Airway epithelial cell (primary cell): ENCODE results near the gene SERPINB13. TPM values are rescaled to one million over a fixed set of nuclear protein-coding genes. Genes with fewer than 3 reads are reported as not detected.

Experiments
- total RNA-seq: library from RNA; depleted of rRNA; stranded (reverse); fragments of >200 nt; gene quantifications from 2 replicates; pipeline ENCODE4 v1.2.3, GENCODE V29; 2015

The SERPINB13 gene
- 44.9 and 63.0 TPM in 2 replicates for total RNA-seq

GRCh38 chr18:63586966-63587365 lies at the start of gene SERPINB13:
Gene SERPINB13, plus strand, starts transcription at chr18:63587343. Its CDS starts 1,325 bp downstream, at chr18:63588668.

GRCh38 chr18:63542069-63542468 lies 45.1 kb upstream of the SERPINB13 start, which contains the start of gene SERPINB12:
Gene SERPINB12, plus strand, starts transcription at chr18:63542369. Its CDS starts 13,791 bp downstream, at chr18:63556160.

GRCh38 chr18:63644142-63644541 lies 57.0 kb downstream of the SERPINB13 start, which contains the start of gene SERPINB4:
Gene SERPINB4, minus strand, starts transcription at chr18:63644256. Its CDS starts 679 bp downstream, at chr18:63643577.

Other genes with a start within 250 kb of the SERPINB13 start
- 29.1 and 55.3 TPM in 2 replicates for gene KDSR, start 220.1 kb upstream of the SERPINB13 start, total RNA-seq
- 57.0 and 62.8 TPM in 2 replicates for gene VPS4B, start 164.9 kb upstream of the SERPINB13 start, total RNA-seq
- 462 and 675 TPM in 2 replicates for gene SERPINB5, start 110.4 kb upstream of the SERPINB13 start, total RNA-seq
- gene SERPINB12, start 45.0 kb upstream of the SERPINB13 start, total RNA-seq, result 0.28 TPM in 1 of 2 replicates, not detected in the other
- 4.0 and 5.0 TPM in 2 replicates for gene SERPINB4, start 56.9 kb downstream of the SERPINB13 start, total RNA-seq
- gene SERPINB3, start 74.5 kb downstream of the SERPINB13 start, total RNA-seq, result 149 and 212 TPM in 2 replicates
- gene SERPINB11, start 115.6 kb downstream of the SERPINB13 start, total RNA-seq, result 0.05 and 0.35 TPM in 2 replicates
- 59.1 and 63.3 TPM in 2 replicates for gene SERPINB7, start 188.1 kb downstream of the SERPINB13 start, total RNA-seq